Glomerular endothelial cell (primary cell): ENCODE results near the gene DEFB124. TPM values are rescaled to one million over a fixed set of nuclear protein-coding genes. Genes with fewer than 3 reads are reported as not detected.
"Not testable (repeated sequence)": the region's sequence is repeated elsewhere in the genome, so short reads cannot be mapped to it uniquely, and the experiment has no call there.

Experiments used
- DNase-seq: peaks from one replicate; pipeline ENCODE4 v3.0.0-alpha.2; 2011; ENCODE audit warnings: low read depth, low spot score; ENCODE audit errors: extremely low read depth
- total RNA-seq: library from RNA; depleted of rRNA; stranded (reverse); fragments of >200 nt; gene quantifications from 2 replicates; pipeline ENCODE4 v1.2.3, GENCODE V29; 2015

DEFB124 gene
- not detected in 2 replicates for total RNA-seq

GRCh38 chr20:31474758-31475427, at the start of gene DEFB124, which contains the start of gene REM1:
TSS of gene DEFB124 (minus strand) at chr20:31475127. CDS start at chr20:31473013, 2,114 bp downstream.
TSS of gene REM1 (plus strand) at chr20:31475288. CDS start at chr20:31476446, 1,158 bp downstream.
- no peak for DNase-seq

DNA sequence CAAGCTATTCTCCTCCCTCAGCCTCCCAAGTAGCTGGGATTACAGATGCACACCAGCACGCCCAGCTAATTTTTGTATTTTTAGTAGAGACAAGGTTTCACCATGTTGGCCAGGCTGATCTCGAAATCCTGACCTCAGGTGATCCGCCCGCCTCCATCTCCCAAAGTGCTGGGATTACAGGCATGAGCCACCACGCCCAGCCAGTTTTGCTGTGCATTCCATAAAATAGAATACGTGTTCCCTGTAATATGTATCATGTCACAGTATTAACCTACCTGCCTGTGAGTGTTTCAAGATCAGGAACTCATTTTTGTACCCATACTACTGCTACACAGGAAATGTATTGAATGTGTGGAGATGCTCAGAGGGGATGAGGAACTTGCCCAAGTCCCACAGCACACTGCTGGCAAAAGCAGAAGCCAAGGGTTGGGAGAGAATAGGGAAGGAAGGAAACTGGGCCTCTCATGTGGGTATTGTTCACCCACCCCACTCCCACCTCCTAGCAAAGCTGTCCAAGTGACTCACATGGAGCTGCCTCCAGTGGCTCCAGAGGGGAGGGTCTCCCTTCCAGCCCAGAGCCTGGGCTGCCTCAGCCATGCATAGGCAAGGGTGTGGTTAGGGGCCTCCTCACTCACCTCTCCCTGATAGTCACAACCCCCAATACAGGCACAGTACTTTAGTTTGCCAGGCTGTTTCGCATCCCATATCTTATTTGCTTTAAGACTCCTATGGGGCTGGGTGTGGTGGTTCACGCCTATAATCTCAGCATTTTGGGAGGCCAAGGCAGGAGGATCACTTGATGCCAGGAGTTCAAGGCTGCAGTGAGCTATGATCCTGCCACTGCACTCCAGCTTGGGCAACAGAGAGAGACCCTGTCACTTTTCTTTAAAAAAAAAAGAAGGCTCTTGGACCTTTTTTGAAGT, 48.7 kb upstream of the DEFB124 start:
- DNase-seq = no peak

- no peak for DNase-seq
Observed at GRCh38 chr20:31522731-31523130, 47.8 kb upstream of the DEFB124 start.

GRCh38 chr20:31521267-31521666, 46.3 kb upstream of the DEFB124 start:
- not testable (repeated sequence) for DNase-seq

GRCh38 chr20:31517373-31517772, 42.4 kb upstream of the DEFB124 start:
- no peak for DNase-seq

GRCh38 chr20:31516651-31517050, 41.7 kb upstream of the DEFB124 start:
- no peak for DNase-seq

DNA sequence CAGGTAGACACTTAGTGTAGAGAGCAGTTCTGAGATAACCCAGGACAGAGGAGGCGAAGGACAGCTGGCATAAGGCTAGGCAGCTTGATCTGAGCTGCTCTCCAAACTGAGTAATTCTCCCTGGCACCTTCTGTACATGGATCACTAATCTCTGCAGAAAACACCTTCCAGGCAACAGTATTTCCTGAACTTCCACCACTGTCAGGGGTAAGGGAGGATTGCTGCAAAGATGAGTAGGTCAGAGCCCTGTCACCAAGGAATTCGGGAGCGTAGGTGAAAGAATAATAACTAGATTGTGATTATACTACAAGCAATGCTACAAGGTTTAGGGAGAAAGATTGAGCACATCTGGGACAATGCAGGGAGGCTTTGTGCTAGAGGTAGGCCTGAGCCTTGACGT, 41.2 kb upstream of the DEFB124 start:
- no peak for DNase-seq

DNA sequence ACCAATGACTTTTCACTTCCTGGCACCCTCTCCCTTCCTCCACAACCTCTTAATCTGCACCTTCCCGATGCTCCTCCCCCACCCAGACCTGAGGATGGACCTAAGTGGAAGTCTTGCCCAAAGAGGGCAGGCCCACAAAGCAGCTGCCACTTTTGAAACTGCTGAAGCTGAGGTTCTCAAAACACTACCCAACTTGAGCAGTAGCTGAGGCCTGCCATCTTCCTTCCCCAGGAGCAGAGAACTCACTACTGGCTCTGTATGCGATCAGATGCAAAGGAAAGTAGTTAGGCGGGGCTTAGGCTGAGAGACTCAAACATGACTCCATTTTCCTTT, 40.8 kb upstream of the DEFB124 start:
- DNase-seq = no peak

- no peak for DNase-seq
Observed at GRCh38 chr20:31515072-31515774, 40.3 kb upstream of the DEFB124 start.

DNA sequence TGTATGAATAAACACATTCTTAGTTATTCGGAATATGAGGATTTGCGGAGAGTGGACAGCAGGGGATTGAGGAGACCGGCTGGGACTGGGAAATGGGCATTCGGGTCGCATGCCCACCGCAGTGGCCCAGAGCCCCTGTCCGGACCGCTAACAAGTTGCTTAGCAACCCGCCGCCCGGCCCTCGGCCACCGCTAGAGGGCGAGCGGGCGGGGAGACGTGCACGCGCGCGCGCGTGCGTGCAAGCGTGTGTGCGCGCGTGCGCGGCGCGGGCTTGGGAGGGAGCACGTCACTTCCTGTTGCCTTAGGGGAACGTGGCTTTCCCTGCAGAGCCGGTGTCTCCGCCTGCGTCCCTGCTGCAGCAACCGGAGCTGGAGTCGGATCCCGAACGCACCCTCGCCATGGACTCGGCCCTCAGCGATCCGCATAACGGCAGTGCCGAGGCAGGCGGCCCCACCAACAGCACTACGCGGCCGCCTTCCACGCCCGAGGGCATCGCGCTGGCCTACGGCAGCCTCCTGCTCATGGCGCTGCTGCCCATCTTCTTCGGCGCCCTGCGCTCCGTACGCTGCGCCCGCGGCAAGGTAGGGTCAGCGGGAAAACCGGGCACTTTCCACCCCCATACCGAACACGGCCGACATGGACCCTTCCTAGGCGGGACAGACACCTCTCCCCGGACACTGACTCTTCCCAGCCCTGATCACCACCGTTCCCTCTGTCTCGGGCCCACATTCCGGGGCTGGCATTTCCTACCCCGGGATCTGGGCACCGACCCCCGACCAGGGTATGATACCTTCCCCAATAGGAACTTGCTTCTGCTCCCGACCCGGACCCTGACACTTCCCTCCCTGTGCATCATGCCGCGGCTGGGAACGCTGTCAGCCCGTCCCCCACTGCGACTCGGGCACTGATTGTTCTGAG, 39.5 kb upstream of the DEFB124 start, which contains the start of gene HM13:
HM13 (plus strand) TSS at position 289 of the 918 bp plus-strand sequence; CDS start at position 399, 110 bp downstream.
- peak; percentile 68 for DNase-seq

DNA sequence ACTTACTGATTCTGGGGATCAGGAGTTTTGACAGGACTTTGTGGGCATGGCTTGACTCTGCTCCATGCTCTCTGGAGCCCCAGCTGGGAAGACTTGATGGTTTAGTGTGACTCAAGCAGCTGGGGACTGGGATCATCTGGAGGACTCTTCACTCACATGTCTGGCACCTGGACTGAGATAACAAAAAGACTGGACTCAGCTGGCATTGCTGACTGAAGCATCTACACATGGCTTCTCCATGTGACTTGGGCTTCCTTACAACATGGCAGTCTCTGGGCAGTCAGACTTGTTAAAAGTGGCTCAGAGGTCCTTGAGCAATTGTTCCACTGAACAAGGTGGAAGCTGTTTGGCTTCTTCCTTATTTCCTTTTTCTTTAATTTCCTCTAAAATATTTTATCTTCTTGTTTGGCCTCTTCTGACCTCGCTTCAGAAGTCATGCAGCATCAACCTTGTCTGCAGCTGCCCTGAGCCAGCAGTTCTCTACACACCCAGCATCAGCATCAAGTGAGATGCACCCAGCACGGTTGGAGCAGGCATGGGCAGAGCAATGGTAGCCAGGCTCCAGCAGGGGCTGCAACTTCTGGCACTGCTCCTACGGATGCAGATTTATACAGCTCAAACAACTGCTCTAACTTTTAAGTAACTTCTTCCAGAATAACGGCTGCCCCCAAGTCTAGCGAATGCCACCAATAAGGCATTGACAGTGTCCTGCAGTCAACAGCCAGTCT, 33.8 kb upstream of the DEFB124 start:
- no peak for DNase-seq

- no peak for DNase-seq
Observed at GRCh38 chr20:31505903-31506302, 31.0 kb upstream of the DEFB124 start.

DNA sequence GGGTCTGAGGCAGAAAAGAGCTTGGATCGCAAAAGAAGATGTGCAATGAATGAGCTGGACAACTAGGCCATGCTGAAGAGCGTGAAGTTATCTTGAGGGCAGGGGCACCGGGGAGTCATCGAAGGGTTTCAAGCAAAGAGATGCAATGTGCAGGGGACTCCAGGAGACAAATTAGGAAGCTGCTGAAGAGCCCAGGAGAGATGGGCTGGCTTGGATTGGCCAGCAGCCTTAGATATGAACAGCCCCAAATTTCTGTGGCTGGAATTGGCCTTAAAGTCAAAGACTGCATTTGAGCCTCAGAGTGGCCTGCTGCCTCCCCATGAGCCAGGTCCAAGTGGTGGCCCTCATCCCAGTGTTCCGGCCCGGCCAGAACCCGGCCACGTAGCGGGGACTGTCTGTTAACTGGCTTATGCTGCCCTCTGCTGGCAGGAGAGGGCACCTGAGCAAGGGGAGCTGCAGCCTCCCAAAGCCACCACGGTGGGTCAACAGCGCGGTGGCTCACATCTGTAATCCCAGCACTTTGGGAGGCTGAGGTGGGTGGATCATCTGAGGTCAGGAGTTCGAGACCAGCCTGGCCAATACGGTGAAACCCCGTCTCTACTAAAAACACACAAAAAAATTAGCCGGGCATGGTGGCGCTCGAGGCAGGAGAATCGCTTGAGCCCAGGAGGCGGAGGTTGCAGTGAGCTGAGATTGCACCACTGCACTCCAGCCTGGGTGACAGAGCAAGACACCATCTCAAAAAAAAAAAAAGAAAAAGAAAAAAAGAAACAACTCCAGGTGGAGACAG, 28.2 kb upstream of the DEFB124 start:
- DNase-seq = peak; percentile 27

- no peak for DNase-seq
Observed at GRCh38 chr20:31500527-31500926, 25.6 kb upstream of the DEFB124 start.

DNA sequence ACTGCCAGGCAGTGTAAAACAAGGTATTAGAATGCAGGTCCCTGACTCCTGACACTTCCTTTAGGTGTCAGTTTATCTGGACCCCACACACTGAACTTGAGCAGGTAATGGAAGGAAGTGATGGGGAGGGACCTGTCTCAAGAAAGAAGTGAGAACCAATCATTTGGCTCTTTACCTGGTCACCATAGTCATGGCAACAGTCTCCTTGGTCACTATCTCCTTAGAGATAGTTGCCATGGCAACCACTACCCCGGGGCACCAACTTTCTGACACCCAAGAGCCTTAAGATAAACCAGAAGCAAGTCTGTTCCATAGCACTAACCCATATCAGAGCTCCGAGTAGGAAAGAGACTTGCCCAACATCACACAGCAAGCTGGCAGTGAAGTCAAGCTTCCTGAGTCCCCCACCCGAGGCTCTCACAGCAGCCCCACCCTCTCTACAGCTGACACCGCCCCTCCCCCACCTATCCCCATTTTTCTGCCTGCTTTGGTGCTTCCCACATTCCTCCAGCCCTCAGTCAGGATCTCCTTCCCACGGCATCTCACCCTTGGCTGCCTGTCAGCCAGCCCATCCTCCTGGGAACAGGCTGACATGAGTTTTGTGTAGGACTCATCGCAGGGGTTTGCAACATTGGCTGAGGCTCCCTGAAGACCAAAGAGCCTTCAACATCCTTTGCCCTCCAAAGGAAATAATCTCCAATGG, 23.1 kb upstream of the DEFB124 start:
- no peak for DNase-seq

GRCh38 chr20:31496761-31497295, 21.9 kb upstream of the DEFB124 start:
- no peak for DNase-seq

DNA sequence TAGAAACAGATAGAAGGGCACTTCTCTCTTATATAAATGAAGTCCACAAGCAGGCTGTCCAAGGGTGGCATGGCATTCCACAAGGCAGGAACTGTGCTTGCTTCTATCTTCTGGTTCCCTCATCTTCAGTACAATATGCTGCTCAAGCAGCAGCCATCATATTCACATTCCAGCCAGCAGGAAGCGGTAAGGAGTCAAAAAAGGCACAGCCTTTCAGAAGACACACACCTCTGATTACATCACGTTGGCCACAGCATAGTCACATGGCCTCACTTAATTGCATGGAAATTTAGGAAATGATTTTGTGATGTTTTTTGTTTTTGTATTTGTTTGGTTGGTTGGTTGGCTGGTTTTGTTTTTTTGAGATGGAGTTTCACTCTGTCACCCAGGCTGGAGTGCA, 19.2 kb upstream of the DEFB124 start:
- DNase-seq = no peak

DNA sequence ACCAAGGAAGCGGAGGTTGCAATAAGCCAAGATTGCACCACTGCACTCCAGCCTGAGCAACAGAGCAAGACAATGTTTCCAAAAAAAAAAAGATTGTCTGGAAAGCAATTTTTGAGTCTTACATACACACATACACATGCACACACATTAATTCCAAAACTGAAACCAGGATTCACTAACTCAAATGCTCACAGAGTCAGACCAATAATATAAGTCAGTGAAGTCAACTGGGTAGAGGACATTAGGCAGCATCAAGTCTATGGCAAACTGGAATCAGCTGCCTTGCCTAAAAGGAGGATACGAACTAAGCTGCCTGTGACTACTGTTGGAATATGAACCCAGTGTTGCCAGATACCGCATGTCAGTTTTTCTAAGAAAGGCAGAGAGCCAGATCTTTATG, 15.8 kb upstream of the DEFB124 start:
- DNase-seq = no peak
